Measurements from ENCODE around the gene NKIRAS1. TPM values are rescaled to one million over a fixed set of nuclear protein-coding genes. Genes with fewer than 3 reads are reported as not detected.
"Not testable (repeated sequence)": the region's sequence is repeated elsewhere in the genome, so short reads cannot be mapped to it uniquely, and the experiment has no call there.

The NKIRAS1 gene
- total RNA-seq, 1 experiment from 2014 or later = 7.3 TPM

DNA sequence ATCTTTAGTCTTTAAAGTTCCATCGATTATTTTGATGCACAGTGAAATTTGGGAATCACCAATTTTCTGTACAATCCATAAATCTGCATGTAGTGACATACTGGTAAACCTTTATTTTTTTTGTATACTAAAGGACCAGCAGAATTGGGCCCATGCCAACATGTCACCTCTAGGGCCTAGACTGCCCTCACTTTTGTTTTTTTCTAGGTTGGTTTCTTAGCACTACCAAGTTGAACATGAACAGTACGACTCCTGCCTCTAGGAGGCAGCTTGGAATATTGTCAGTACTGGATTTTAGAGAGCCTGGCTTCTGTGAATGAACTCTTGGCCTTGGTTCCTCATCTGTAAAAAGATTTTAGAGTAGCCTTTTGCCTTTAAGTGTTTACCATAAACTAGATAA lies 32.3 kb downstream of the NKIRAS1 start:
- H3K4me3 Mint-ChIP-seq = no peak overlapping the region
- no peaks in the 10 kb centered on the region for H3K27me3 Mint-ChIP-seq (ENCODE audit: low read depth)
- no peak for DNase-seq (ENCODE audit: low spot score)
- peaks cover 9% of the 10 kb centered on the region for H3K9me3 Mint-ChIP-seq
- peaks cover 31% of the 10 kb centered on the region for H3K36me3 Mint-ChIP-seq
- no peak overlapping the region for H3K27ac Mint-ChIP-seq
- ChIA-PET CTCF (interaction anchor here (0.6 to 1.7 kb wide), 4 partner anchors 9 to 50 kb away, joined by 3 to 4 read pairs (median 4); no protein-coding TSS in a partner anchor), POLR2A (no interaction called here)
- TF ChIP-seq NR3C1 (CRISPR knock-in tag; conservative IDR thresholded peaks at IDR 0.05; ENCODE audit: low read depth) (no peak), ZNF121 (CRISPR knock-in tag; IDR thresholded peaks at IDR 0.05) (no peak), ZBTB21 (CRISPR knock-in tag; IDR thresholded peaks at IDR 0.05; ENCODE audit: borderline replicate concordance) (no peak), ETV6 (CRISPR knock-in tag; IDR thresholded peaks at IDR 0.05) (no peak), PRRX2 (CRISPR knock-in tag; IDR thresholded peaks at IDR 0.05) (no peak), NR2C2 (CRISPR knock-in tag; IDR thresholded peaks at IDR 0.05) (no peak), ATF1 (CRISPR knock-in tag; IDR thresholded peaks at IDR 0.05) (no peak), NFATC4 (CRISPR knock-in tag; IDR thresholded peaks at IDR 0.05) (no peak), TP53 (CRISPR knock-in tag; IDR thresholded peaks at IDR 0.05) (no peak), CREM (CRISPR knock-in tag; IDR thresholded peaks at IDR 0.05) (no peak)
- TF ChIP-seq, protein P1, sequence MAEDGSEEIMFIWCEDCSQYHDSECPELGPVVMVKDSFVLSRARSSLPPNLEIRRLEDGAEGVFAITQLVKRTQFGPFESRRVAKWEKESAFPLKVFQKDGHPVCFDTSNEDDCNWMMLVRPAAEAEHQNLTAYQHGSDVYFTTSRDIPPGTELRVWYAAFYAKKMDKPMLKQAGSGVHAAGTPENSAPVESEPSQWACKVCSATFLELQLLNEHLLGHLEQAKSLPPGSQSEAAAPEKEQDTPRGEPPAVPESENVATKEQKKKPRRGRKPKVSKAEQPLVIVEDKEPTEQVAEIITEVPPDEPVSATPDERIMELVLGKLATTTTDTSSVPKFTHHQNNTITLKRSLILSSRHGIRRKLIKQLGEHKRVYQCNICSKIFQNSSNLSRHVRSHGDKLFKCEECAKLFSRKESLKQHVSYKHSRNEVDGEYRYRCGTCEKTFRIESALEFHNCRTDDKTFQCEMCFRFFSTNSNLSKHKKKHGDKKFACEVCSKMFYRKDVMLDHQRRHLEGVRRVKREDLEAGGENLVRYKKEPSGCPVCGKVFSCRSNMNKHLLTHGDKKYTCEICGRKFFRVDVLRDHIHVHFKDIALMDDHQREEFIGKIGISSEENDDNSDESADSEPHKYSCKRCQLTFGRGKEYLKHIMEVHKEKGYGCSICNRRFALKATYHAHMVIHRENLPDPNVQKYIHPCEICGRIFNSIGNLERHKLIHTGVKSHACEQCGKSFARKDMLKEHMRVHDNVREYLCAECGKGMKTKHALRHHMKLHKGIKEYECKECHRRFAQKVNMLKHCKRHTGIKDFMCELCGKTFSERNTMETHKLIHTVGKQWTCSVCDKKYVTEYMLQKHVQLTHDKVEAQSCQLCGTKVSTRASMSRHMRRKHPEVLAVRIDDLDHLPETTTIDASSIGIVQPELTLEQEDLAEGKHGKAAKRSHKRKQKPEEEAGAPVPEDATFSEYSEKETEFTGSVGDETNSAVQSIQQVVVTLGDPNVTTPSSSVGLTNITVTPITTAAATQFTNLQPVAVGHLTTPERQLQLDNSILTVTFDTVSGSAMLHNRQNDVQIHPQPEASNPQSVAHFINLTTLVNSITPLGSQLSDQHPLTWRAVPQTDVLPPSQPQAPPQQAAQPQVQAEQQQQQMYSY (CRISPR knock-in tag; IDR thresholded peaks at IDR 0.05) = no peak
- TF ChIP-seq, protein P2, sequence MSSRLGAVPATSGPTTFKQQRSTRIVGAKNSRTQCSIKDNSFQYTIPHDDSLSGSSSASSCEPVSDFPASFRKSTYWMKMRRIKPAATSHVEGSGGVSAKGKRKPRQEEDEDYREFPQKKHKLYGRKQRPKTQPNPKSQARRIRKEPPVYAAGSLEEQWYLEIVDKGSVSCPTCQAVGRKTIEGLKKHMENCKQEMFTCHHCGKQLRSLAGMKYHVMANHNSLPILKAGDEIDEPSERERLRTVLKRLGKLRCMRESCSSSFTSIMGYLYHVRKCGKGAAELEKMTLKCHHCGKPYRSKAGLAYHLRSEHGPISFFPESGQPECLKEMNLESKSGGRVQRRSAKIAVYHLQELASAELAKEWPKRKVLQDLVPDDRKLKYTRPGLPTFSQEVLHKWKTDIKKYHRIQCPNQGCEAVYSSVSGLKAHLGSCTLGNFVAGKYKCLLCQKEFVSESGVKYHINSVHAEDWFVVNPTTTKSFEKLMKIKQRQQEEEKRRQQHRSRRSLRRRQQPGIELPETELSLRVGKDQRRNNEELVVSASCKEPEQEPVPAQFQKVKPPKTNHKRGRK (CRISPR knock-in tag; IDR thresholded peaks at IDR 0.05; ENCODE audit: borderline replicate concordance) = no peak
- TF ChIP-seq, protein P3, sequence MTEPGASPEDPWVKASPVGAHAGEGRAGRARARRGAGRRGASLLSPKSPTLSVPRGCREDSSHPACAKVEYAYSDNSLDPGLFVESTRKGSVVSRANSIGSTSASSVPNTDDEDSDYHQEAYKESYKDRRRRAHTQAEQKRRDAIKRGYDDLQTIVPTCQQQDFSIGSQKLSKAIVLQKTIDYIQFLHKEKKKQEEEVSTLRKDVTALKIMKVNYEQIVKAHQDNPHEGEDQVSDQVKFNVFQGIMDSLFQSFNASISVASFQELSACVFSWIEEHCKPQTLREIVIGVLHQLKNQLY (CRISPR knock-in tag; IDR thresholded peaks at IDR 0.05) = no peak
- TF ChIP-seq, protein P4, sequence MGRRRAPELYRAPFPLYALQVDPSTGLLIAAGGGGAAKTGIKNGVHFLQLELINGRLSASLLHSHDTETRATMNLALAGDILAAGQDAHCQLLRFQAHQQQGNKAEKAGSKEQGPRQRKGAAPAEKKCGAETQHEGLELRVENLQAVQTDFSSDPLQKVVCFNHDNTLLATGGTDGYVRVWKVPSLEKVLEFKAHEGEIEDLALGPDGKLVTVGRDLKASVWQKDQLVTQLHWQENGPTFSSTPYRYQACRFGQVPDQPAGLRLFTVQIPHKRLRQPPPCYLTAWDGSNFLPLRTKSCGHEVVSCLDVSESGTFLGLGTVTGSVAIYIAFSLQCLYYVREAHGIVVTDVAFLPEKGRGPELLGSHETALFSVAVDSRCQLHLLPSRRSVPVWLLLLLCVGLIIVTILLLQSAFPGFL (CRISPR knock-in tag; IDR thresholded peaks at IDR 0.05; ENCODE audit: borderline replicate concordance) = no peak
- ATAC-seq = peak; percentile 78
- peaks cover 4% of the 10 kb centered on the region; the same call in 1 of the 2 replicates for H3K4me1 Mint-ChIP-seq

DNA sequence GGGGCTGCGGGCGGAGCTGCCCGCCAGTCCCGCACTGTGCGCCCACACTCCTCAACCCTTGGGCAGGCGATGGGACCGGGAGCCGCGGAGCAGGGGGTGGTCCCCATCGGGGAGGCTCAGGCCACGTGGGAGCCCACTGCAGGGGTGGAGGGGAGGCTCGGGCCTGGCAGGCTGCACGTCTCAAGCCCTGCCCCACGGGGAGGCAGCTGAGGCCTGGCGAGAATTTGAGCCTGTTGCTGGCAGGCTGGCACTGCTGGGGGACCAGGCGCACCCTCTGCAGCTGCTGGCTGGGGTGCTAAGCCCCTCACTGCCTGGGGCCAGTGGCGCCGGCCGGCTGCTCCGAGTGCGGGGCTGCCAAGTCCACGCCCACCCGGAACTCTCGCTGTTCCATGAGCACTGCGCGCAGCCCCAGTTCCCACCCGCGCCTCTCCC lies 34.3 kb downstream of the NKIRAS1 start:
- ATAC-seq (no peak), DNase-seq (ENCODE audit: low spot score) (no peak)
- POLR2A ChIA-PET = no interaction called here
- peaks cover 28% of the 10 kb centered on the region for H3K9me3 Mint-ChIP-seq
- H3K4me3 Mint-ChIP-seq = no peak overlapping the region
- H3K4me1 Mint-ChIP-seq = peaks cover 4% of the 10 kb centered on the region; the same call in 1 of the 2 replicates
- TF ChIP-seq NFYB (CRISPR knock-in tag; conservative IDR thresholded peaks at IDR 0.05; ENCODE audit: low read depth) = 0 out of 2 replicates have a peak, but pooled peaks have one; percentile 5
- no peak for TF ChIP-seq ZNF138 (CRISPR knock-in tag; conservative IDR thresholded peaks at IDR 0.05)
- CTCF ChIA-PET = interaction anchor here (0.6 kb wide), 1 partner anchor 186 kb away, joined by 6 read pairs; no protein-coding TSS in a partner anchor
- peaks cover 49% of the 10 kb centered on the region for H3K36me3 Mint-ChIP-seq
- H3K27ac Mint-ChIP-seq = no peak overlapping the region
- no peaks in the 10 kb centered on the region; the same call in 1 of the 2 replicates for H3K27me3 Mint-ChIP-seq (ENCODE audit: low read depth)

DNA sequence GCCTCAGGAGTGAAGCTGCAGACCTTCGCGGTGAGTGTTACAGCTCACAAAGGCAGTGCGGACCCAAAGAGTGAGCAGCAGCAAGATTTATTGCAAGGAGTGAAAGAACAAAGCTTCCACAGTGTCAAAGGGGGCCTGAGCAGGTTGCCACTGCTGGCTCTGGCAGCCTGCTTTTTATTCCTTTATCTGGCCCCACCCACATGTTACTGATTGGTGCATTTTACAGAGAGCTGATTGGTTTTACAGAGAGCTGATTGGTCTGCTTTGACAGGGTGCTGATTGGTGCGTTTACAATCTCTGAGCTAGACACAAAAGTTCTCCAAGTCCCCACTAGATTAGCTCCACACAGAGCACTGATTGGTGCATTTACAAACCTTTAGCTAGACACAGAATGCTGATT lies 34.8 kb downstream of the NKIRAS1 start:
- DNase-seq (ENCODE audit: low spot score); POLR2A ChIA-PET; ATAC-seq; H3K4me3 Mint-ChIP-seq; H3K4me1 Mint-ChIP-seq; H3K27ac Mint-ChIP-seq; H3K27me3 Mint-ChIP-seq (ENCODE audit: low read depth): not testable (repeated sequence)
- CTCF ChIA-PET = interaction anchor here (0.6 kb wide), 1 partner anchor 185 kb away, joined by 6 read pairs; no protein-coding TSS in a partner anchor
- peaks cover 33% of the 10 kb centered on the region for H3K9me3 Mint-ChIP-seq
- TF ChIP-seq NFYB (CRISPR knock-in tag; conservative IDR thresholded peaks at IDR 0.05; ENCODE audit: low read depth) = peak; percentile 51
- peaks cover 53% of the 10 kb centered on the region for H3K36me3 Mint-ChIP-seq

All from WTC11 (cell line).